ENCODE data around the gene SERTAD3. TPM values are rescaled to one million over a fixed set of nuclear protein-coding genes. Genes with fewer than 3 reads are reported as not detected.

The SERTAD3 gene
- total and polyA plus RNA-seq, 2 of the 8 experiments (the other 6 are each of a cell fraction or from before 2014, with no cell fraction given) = 15.1 to 32.1 TPM

DNA sequence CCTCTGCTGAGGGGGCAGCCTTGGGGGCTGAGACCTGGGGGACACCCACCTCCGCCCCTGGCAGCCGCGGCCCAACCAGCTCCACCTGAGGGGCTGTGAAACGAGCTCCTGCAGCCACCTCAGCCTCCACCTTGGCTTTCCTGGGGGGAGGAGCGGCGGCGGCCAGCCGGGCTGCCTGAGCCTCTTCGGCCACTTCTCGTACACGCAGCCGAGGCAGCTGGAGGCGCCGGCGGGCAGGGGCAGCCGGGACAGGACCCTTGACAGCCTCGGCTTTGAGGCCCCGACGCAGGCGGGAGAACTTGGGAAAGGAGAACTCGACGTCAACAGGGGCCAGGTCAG is 46.6 kb downstream of the SERTAD3 start:
- POLR2A ChIA-PET (ENCODE audit: partially characterized antibody) = interaction anchor here (5.4 kb wide), 1 partner anchor 10 kb away, joined by 24 read pairs; no protein-coding TSS in a partner anchor
- no peak overlapping the region for H4K8ac ChIP-seq (ENCODE audit: extremely low read depth, insufficient read depth, low read length)
- DNase-seq (ENCODE audit: low read depth in 1 of 2, low spot score in 2 of 2) = no peak

More for the DNA sequence above, 46.6 kb downstream of the SERTAD3 start:
- H3K23me2 ChIP-seq (ENCODE audit: low read depth, low read length) = peaks cover 3% of the 10 kb centered on the region; the same call in 1 of the 2 replicates
- no peak overlapping the region for H3K23ac ChIP-seq (ENCODE audit: insufficient read length)
- no peaks in the 10 kb centered on the region for H3K9me3 ChIP-seq (ENCODE audit: insufficient read depth in 2 of 2, low read depth in 1 of 2, low read length in 1 of 2)
- no peaks in the 10 kb centered on the region for H3K36me3 ChIP-seq (ENCODE audit: control insufficient read depth in 2 of 4, insufficient read depth in 4 of 4, low read length in 3 of 4)
- no peak overlapping the region for H2AFZ ChIP-seq (ENCODE audit: low read length)
- TF ChIP-seq JUN (IDR thresholded peaks at IDR 0.05; ENCODE audit: low read depth, low read length) = no peak
- no peak for TF ChIP-seq RBBP5 (IDR thresholded peaks at IDR 0.05; ENCODE audit: borderline replicate concordance, low read depth, low read length)
- no peak for TF ChIP-seq POLR2AphosphoS5 (IDR thresholded peaks at IDR 0.05; ENCODE audit: low read depth, low read length)
- TF ChIP-seq ZNF274 (IDR thresholded peaks at IDR 0.05; ENCODE audit: borderline replicate concordance, extremely low read depth, low read length) = no peak
- no peak for TF ChIP-seq TCF12 (IDR thresholded peaks at IDR 0.05; ENCODE audit: low read depth, low read length)
- no peak for TF ChIP-seq CEBPB (IDR thresholded peaks at IDR 0.05; ENCODE audit: low read depth, low read length)
- TF ChIP-seq BACH1 (IDR thresholded peaks at IDR 0.05; ENCODE audit: low read length) = no peak
- TF ChIP-seq EZH2 (IDR thresholded peaks at IDR 0.05; ENCODE audit: low read depth, low read length, severe bottlenecking) = no peak
- FAIRE-seq = no peak
- no peak overlapping the region for H3K18ac ChIP-seq (ENCODE audit: extremely low read depth, low read length)
- no peak overlapping the region for H2BK20ac ChIP-seq (ENCODE audit: low read length)
- WGBS, 2 experiments (ENCODE audit: extremely low coverage in 1 of 2, insufficient coverage in 1 of 2, insufficient read length in 1 of 2, insufficient replicate concordance in 2 of 2, low coverage in 1 of 2, low lambda C conversion rate in 2 of 2, missing lambda C conversion rate in 1 of 2) = 89% methylated on average over 17 of the region's 22 CpGs; no CpG with 5 or more reads in 1 of the 2 experiments
- no peak overlapping the region for H3K27ac ChIP-seq (ENCODE audit: low read depth, low read length)
- H2BK15ac ChIP-seq (ENCODE audit: low read length) = no peak overlapping the region; the same call in 1 of the 2 replicates
- H3K4ac ChIP-seq (replicated peaks; ENCODE audit: insufficient read length, low read depth, low read length) = no peak overlapping the region
- no peak overlapping the region for H3K4me3 ChIP-seq (ENCODE audit: extremely low read depth in 1 of 4, insufficient read depth in 2 of 4, low read depth in 3 of 4, low read length in 4 of 4)
- peaks cover 0 to 8% (median 5%) of the 10 kb centered on the region in 4 experiments; a peak in 6 of 7 replicates for H3K27me3 ChIP-seq (replicated peaks in 1 of 4; ENCODE audit: control insufficient read depth in 3 of 4, extremely low read depth in 1 of 4, insufficient read depth in 3 of 4, low read length in 3 of 4)
- no peak overlapping the region for H2BK120ac ChIP-seq (replicated peaks; ENCODE audit: low read depth, low read length)
- no peaks in the 10 kb centered on the region for H3K79me2 ChIP-seq (ENCODE audit: control insufficient read depth in 1 of 2, insufficient read depth in 2 of 2, low read length in 2 of 2)
- H3K4me2 ChIP-seq (ENCODE audit: insufficient read depth in 1 of 2, low read depth in 2 of 2, low read length in 2 of 2) = no peak overlapping the region
- no peak overlapping the region for H4K5ac ChIP-seq (ENCODE audit: insufficient read length, low read depth, low read length)
- CTCF ChIA-PET (ENCODE audit: partially characterized antibody) = interaction anchor here (0.7 to 2.5 kb wide), 3 partner anchors 23 to 67 kb away, joined by 3 to 12 read pairs (median 3); no protein-coding TSS in a partner anchor
- no peak overlapping the region for H2BK12ac ChIP-seq (ENCODE audit: low read depth, low read length)
- no peak overlapping the region for H2BK5ac ChIP-seq (ENCODE audit: low read depth, low read length)
- no peak overlapping the region for H3K14ac ChIP-seq (ENCODE audit: insufficient read length)
- no peak overlapping the region for H3K9ac ChIP-seq (replicated peaks in 1 of 4; ENCODE audit: extremely low read depth in 1 of 4, low read depth in 3 of 4, low read length in 3 of 4)
- H4K20me1 ChIP-seq (replicated peaks in 1 of 2; ENCODE audit: control insufficient read depth in 1 of 2, insufficient read depth in 2 of 2, low read length in 2 of 2) = peaks cover 0 to 1% of the 10 kb centered on the region in 2 experiments
- H2AK5ac ChIP-seq (ENCODE audit: low read depth, low read length) = no peak overlapping the region
- H4K91ac ChIP-seq (replicated peaks; ENCODE audit: insufficient read length, low read length) = no peak overlapping the region
- H3K4me1 ChIP-seq (replicated peaks in 1 of 4; ENCODE audit: control insufficient read depth in 3 of 4, insufficient read depth in 4 of 4, low read length in 3 of 4) = peaks cover 0 to 5% (median 4%) of the 10 kb centered on the region in 4 experiments; a peak in 5 of 7 replicates
- H3K56ac ChIP-seq (replicated peaks; ENCODE audit: insufficient read length, low read depth, low read length) = no peak overlapping the region
- H3K79me1 ChIP-seq (ENCODE audit: low read depth, low read length) = no peaks in the 10 kb centered on the region
